C1 segment of cervical spinal cord (tissue), 14 donors: ENCODE data around the gene SYNPR.
A peak's percentile ranks its signal among the peaks of the same experiment; 100 is the strongest.

Experiments used
- DNase-seq, 14 donors: peaks; one replicate each; lab custom pipeline; 2025; lab: John Stamatoyannopoulos, UW

Gene SYNPR

DNA sequence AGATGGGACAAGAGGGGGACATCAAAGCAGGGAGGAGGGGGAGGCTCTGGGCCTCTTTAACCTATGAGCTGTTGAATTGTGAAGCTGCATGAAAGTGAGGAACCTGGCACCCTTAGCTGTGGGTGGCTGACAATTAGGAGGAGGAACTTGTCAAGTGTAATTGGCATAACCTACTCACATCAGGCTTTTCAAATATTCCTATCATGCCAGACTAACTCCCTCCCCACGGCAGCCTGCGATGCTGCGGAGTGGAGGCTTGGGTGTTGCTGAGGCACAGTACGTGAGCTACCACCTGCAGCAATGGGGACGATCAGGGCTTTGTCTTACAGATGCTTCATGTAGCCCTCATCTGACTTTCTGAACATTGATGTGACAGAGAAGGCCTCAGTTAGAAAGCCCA is 193.7 kb downstream of the SYNPR start:
- no peak for DNase-seq

DNA sequence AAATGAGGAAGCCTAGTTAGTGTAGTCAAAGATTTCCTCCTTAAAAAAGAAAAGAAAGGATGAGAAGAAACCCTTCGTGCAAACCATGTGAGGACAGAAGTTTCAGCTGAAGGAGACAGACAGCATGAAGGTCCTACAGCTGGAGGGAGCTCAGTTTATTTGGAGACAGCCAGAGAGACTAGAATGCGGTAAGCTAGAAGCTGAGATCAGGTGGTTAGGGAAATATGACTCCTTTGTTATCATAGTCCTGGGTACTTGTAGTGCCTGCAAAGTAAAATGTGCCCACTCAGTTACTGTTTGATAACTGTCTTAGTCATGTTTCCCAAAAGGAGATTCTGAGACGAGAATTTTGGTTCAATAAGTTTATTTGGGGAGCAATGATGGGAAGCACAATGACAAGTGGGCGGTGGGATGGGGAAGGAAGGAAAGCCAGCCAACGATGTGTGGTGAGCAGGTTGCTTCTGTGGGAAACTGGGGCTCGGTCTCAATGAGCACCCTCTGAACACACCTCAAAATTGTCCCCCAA is 195.6 kb downstream of the SYNPR start:
- no peak for DNase-seq

DNA sequence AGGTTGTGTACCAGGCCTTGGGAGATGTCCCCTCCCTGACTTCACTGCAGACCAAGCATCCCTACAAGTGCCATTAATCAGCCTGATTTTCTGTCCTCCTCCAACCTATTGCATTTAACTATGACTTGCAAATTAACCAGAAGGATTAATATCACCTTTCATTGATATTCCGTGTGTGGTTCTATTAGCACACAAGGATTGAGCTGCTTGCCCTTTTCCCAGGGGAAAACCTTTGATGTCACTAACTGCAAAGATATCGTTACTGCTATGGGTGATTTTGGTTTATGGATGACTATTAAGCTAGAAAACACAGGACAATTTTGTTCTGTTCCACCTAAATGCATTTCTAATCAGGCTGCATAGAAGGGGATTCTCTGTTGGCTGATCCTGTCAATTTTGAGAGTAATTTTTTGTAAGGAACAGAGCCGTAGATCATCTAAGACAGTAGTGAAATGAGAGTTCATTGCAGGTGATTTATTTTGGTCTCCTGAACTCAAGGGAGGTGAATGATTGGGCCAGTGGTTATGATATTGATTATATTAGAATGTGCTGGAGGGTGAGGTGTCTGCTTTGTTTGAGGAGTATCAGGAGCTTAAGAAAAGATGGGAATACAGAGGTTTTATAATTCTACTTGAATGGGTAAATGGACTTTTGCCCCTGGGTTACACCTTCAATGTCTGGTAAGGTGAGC is 196.9 kb downstream of the SYNPR start:
- no peak for DNase-seq

DNA sequence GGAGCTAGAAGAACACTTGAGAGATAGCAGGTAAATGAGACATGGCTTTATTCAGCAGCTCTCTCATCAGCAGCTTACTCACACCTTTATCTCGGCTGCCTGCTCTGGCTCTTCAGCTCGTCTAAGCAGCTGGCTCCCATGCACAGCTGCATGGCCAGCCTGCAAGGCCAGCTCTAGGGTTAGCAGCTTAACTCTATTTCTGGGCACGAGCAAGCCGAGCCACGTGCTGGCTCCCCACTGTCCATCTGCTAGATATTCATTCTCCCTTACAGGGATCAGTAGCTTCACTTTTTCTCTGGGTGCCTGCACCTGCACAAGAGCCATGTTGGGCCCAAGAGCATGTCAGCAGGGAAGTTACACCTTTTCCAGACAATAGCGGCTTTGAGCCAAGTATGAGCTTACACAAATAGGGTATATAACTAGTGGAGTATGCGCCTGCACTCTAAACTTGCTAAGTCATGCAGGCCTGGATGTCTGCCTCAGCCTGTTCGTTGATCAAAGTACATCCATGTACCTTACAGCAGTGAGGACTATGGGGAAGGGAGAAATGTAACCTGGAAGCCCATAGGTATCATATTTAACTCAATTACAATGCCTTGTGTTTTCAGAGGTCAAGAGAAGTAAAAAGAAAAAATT is 199.5 kb downstream of the SYNPR start:
- DNase-seq: no peak

DNA sequence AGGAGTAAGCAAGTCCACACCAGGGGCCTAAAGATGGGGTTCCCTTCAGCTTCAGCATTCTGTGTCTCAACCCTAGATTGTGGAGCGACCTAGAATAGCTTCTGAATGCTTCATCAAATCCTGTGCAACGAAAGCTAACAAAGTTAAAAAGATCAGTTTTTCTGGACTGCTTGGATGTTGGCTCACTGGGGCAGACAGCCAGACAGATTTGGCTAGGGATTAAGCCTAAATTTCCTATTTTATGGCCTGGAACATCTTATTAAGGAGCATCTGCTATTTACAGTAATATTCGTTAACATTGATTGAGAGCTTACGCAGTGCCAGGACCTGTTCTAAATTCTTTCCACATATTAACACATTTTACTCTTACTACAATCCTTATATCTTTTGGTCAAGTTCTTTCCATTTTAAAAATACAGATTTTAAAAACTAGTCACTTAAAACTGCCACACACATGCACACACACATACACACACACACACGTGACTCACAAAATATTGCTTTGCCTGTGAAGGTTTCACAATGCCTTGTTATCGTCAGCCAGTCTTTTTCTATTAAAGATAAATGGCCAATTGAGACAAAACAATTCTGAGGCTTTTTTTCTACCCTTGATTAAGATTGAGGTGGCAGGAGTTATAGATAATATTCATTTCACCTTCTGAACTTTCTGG is 201.0 kb downstream of the SYNPR start:
- no peak for DNase-seq

DNA sequence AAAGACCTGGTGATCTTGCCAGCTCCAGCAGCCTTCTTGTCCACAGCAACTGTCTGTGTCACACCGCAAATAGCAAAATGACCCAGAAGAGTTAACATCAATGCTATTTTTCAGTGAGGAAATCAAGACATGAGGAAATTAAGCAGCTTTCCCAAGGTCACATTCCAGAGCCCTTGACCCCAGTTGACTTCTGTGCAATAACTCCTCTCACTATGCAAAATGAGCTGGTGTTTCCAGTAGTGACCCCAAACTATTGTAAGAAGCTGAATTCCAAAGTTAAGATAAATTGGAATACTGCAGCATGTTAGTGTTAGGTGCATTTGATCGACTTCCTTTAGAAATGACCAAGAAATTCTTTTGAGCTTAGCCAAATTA is 201.5 kb downstream of the SYNPR start:
- no peak for DNase-seq

DNA sequence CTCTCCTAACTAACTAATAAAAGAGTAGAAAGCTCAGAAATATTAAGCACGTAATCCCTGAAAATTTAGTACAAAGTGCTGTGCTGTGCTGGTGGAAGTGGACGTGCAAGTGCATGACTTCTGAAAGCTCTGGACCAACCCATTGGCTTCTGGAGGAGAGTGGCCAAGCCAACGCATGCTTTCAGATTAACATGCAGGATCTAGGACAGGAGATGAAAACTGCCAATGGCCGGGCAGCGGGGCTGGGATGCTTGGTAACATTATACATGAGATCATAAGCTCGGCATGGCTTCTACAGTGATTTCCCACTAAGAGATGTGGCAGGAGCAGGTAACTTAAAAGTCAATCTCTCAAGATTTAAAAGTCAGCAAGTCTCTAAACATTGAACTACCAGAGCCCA is 203.5 kb downstream of the SYNPR start:
- DNase-seq: no peak

DNA sequence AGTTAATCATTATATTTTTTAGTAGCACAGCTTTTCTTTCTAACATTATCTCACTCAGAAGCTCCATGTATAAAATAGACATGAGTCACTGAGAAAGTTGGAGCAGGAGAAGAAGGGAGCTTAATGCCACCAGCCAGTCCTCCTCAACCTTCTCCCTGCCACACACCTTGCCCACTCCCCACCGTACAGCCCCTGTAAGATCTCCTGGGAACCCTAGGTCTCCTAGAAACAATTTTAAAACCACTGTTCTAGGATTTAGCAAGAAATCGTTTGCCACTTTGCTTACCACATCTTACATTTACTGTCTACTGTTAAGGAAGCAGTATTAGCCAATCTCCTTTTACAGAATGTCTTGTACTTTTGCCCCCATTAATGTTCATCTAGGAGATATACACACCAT is 204.2 kb downstream of the SYNPR start:
- DNase-seq: no peak

DNA sequence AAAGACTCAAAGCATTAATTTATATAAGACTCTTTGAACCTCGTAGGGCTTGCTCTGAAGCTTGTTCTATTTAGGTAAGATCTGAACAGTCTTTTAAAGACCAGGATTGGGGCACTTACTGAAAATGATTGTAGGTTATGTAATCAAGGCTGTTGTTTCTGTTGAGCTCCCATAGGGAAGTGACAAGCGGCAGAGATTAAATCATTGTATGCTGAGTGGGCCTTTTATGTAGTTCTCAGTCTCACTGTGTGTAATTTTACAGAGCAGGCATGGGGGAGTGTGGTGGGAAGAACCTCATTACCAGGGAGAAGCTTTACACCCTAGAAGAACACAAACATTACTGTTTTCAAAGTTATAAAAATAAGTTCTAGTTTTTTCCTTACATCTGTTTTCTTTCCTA is 214.4 kb downstream of the SYNPR start:
- DNase-seq: no peak

DNA sequence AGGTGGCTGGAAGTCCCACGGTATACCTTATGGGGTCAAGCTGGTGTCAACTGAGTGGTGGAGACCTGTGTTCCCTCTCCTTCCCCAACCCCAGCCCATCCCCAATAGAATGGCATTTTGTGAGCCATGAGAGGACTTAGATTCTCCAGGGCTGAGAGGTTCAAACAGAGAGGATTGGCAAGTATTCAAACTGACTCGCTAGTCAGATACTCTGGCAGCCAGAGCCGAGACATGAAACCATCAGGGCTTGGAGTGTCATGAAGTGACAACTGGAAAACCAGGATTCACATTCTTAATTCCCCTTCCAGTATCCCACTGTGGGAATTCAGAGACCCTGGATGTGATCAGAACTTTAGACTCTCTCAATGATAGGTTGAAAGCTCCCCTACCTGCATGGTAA is 215.0 kb downstream of the SYNPR start:
- no peak for DNase-seq

DNA sequence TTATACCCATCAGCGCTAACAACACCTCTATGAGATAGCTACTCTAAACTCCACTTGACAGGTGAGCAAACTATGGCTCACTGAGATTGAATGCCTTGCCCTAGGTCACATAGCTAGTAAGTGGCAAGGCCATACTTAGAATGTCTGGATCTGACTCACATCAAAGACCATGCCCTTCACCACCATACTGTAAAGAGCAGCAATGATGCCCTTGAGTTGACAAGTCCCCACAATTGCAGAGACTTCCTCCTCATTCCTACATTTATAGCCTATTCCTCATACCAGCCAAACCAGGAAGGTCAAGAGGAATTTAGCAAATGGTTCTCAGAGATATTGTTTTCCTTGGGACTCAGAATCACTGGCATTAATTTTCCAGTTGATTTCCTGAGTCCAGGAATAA is 216.5 kb downstream of the SYNPR start:
- no peak for DNase-seq

DNA sequence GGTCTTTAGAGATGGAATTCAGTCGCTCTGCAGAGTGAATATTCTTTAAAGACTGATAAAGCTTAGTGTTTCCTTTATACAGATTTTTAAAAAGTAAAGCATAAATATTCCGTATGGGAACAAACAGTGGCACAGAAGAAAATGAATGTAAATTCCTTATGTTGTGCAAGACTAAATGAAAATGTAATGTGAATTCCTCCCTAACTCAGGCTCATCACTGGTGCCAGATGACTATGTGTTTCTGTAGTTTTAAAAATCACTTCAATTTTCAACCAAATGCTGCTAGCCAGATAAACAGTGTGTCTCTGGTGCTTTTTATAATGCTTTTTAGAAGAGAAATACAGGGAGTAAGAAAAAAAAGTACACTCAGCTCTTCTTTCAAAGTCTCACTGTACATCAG is 219.5 kb downstream of the SYNPR start:
- no peak for DNase-seq

DNA sequence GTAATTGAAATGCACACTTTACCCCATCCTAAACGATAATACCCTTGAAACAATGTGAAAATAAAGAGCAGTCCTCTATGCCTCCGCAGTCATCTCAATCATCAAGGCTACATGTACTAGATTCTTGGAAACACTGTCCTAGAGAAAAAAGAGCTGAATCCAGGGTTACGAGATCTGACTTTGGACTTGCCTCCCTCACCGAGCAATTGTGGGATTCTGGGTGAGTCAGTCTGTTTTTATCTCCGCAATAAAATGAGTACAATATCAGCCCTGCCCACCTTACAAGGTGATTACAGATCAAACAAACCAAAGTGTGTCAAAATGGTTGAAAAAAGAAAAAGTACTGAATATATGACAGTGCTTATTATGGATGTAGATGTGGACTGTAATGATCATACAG is 222.1 kb downstream of the SYNPR start:
- DNase-seq: no peak

DNA sequence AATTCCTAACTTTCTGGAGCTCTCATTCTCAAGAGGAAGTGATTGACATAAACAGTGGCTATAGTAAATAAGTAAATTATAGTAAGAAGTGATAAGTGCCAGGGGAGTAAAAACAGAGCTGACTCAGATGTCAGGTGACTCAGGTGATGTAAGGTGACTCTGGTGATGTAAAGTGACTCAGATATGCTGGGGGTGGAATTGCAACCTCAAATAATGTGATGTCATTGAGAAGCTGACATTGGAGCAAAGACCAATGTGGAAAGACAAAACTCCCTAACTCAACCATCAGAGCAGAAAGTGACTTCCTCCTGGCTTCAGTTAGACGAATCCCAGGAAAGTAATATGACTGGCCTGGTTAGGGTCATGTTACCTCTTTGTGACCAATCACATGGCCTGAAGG is 230.2 kb downstream of the SYNPR start:
- DNase-seq: no peak

DNA sequence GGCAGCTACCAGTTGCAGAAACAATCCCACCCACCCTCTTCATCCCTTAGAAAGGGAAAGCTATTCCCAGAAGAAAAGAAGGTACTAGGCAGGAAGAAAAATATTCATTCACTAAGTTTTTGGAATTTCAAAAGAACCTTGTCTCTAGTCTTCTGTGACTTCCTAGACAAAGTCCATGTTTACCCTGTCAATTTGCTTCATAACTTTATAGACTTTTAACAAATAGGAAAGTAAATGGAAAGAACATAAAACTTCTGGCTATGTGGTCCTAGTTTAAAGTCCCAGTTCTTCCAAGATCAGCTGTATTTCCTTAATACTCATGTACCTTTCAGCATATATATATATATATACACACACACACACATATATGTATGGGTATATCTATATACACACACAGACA is 230.7 kb downstream of the SYNPR start:
- no peak for DNase-seq

DNA sequence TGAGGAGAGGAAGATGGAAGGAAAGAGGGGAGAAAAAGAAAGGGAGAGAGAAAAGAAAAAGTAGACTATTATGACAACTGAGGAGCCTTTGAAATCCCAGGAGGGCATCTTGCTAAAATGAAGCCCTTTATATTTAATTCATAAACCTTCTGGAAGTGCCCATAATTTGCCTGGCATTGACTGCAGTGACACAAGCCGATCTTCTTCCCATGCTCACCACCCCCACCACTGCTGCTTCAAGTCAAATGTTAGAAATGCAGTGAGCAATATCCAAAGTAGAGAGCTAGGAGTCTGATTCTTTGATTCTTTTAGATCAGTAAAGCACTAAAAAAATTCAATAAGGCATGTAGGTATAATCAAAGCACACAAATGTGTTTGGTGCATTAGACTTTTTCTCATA is 235.7 kb downstream of the SYNPR start:
- DNase-seq: no peak

DNA sequence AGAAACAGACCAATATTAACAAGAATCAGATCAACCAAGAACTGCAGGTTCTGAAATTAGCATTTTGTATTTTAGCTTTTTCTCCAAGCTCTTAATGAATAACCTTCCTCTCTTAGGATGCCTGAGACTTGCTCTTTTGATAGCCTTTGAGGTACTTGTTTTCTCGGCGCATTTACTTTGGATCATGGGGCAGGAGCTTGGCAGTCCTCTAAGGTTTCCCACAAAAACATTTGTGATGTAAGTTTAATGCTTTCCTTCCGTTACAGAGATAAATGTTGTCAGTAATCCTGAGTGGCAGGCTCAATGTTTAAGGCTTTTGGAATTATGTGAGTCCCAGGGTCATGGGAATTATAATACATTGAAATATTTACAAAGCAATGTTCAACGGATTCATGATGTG is 236.6 kb downstream of the SYNPR start:
- no peak for DNase-seq

DNA sequence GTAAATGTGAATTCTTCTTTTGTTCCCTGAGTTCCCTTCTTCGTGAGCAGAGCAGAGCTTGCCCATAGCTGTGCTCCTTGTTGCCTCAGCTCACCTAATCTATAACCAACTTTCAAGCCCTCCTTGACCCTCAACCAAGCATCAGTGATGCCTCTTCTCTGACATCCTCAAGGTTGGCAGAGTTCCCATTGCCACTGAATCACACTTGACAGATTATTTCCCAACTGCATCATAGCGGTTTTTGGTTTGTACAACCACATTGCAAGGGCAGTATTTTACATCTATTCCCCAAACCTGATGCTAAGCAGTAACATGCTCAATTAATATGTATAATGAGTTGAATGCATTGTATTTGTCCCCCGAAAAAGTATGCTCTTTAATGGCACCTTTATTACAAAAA is 241.3 kb downstream of the SYNPR start:
- DNase-seq: no peak

DNA sequence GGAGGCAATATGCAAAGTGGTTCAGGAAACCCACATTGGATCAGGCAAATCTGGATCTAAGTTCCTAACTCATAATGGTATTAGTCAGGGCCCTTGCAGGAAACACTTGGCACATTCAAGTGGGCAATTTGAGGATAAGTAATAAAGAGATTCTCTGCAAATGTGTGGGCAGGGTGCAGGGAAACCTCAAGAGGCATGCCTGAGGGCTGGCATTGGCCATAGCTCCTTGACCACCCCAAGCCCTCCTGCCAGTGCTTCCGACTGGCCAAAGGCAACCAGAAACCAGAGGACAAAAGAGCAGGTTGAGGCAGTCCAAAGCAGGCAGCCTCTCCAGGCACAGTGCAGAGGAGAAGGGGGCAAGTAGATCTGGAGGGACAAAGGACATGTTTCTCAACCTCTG is 243.5 kb downstream of the SYNPR start:
- DNase-seq: peak in 1 of 14 donors; percentile 13

DNA sequence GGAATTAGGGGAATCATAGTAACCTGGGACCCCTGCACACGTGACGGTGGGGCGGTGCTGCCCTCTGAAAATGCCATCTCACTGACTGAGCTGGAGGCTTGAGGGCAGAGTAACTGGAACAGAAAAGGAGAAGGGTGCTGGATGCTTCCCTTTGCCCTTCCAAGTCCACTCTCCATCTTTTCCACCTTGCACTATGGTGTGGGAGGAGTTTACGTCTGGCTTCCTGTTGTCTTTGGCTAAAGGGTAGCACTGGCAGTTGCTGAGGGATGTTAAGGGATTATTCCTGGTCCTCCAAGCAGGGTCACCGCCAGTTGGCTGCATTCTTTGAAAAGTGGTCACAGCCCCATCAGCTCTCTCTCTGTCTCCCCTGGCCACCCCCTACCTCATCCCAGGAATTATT is 245.0 kb downstream of the SYNPR start:
- no peak for DNase-seq

DNA sequence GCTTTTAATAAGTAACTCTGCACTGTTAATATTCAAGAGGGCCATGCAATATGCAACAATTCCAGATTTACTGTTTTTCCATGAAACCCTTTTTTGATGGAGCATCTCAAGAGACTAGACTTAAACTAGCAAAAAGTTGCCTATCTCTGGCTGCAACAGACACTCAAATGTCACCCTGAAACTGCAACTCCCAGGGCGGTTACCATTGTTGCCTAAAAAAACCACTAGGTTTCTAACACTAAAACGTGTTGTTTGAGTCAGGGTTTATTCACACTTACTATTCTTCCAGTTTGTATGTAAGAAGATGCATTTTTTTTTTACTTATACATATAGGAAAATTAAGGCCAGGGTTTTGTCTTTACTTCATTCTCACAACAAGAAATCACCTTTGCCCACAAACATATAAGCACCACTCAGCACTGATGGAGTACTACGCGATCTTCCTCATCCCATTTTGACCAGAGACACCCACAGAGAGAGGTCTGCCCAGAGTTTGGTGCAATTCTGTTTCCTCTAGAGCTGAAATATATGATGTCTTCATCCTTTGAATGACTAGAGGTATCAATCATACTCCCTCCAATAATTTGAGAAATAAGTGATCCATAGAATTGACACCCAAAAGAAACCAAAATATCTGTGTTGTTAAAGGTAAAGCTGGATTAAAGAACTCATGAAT is 250.4 kb downstream of the SYNPR start:
- no peak for DNase-seq

DNA sequence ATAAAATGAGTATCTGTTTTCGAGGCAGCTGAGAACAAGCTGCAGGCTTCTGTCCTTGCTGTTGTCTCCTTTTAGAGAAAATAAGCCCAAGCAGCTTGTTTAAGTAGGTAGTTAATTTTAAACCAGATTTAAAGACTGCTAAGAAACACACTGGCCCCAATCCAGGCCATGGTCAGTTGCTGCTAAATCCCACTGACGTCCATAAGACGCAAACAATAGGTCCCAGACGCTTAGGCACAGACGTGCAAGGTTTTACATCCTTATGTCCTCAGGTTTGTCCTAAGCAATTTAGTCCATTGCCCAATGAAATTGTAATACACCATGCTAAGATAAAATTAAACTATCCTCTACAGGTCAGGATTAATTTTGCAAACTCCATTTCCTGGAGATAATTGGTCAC is 254.4 kb downstream of the SYNPR start:
- no peak for DNase-seq

DNA sequence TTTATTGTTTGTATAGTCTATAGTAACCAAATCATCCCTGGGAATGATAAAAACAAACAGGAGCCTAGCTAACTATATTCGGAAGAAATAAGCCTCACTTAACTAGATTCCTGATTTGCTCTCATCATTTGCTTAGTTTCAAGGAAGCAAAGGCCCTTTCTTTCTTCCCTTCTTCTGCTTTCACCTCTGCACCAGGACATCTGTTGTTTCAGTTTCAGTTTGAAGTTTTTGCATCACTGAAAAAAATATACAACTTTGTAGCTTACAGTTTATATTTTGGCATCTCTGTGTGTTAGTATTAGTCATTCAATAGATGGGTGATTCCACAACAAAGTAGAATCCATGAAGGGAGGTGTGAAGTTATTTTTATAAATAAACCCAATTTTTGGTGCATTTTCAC is 260.8 kb downstream of the SYNPR start:
- DNase-seq: no peak
